GM12878 (cell line): ENCODE measurements around the gene CRAT. TPM values are rescaled to one million over a fixed set of nuclear protein-coding genes. Genes with fewer than 3 reads are reported as not detected.

Source experiments
- ATAC-seq: fragments of 200-7000 bp; cut with Tn5 transposase; 3 replicates; pipeline ENCODE4 v1.9.1; 2020; ENCODE audit warnings: mild to moderate bottlenecking, moderate library complexity
- BruUV-seq: library from RNA; stranded (reverse); fragments of 400-500 nt; replicated peaks from 2 replicates; lab custom pipeline; 2021; lab: Mats Ljungman, UMichigan
- CTCF ChIA-PET: fragments of 300-600 bp; sonication (Branson Sonifier 250); formaldehyde crosslinking; extraction: SDS; loops from one replicate; lab custom pipeline; 2021; ENCODE audit warnings: inconsistent platforms; lab: Yijun Ruan, JAX
- POLR2A ChIA-PET: fragments of 350-600 bp; formaldehyde crosslinking; extraction: SDS; loops from one replicate; lab custom pipeline; 2021; ENCODE audit warnings: inconsistent platforms; lab: Charles Lee
- RAD21 ChIA-PET: fragments of 300-600 bp; sonication (Branson Sonifier 250); formaldehyde crosslinking; loops from one replicate; lab custom pipeline; 2023; ENCODE audit warnings: antibody characterized with exemption; ENCODE audit not compliant: unreplicated experiment; lab: Charles Lee
- SMC1A ChIA-PET: fragments of 300-600 bp; sonication (Branson Sonifier 250); formaldehyde crosslinking; loops from one replicate; lab custom pipeline; 2023; ENCODE audit not compliant: unreplicated experiment, uncharacterized antibody; lab: Charles Lee
- DNase-seq: peaks from one replicate; pipeline ENCODE4 v3.0.0-alpha.2; 2011; ENCODE audit warnings: low read depth, low spot score
- FAIRE-seq: peaks from 3 replicates; lab custom pipeline; 2011; peaks lifted over from hg19 to GRCh38; lab: Jason Lieb, UNC
- H2AFZ ChIP-seq: 2 replicates; pipeline ENCODE4 v1.6.0; 2011; ENCODE audit warnings: low read depth, low read length, control low read depth; ENCODE audit not compliant: control insufficient read depth
- H3K27ac ChIP-seq: 2 replicates; pipeline ENCODE4 v1.5.1; 2011; ENCODE audit warnings: control low read depth; ENCODE audit not compliant: control insufficient read depth, insufficient read depth
- H3K27me3 ChIP-seq, 2 experiments: replicated peaks in 1 of 2; 2 replicates each; pipeline versions ENCODE4 v1.6.0 to v1.6.1; 2011; ENCODE audit warnings: low read length in 1 of 2; ENCODE audit not compliant: control insufficient read depth in 2 of 2, insufficient read depth in 2 of 2
- H3K36me3 ChIP-seq, 2 experiments: 2 replicates each; pipeline ENCODE4 v1.5.1; 2011; ENCODE audit warnings: low read length in 1 of 2; ENCODE audit not compliant: control insufficient read depth in 2 of 2, insufficient read depth in 2 of 2
- H3K4me1 ChIP-seq: 2 replicates; pipeline ENCODE4 v1.6.1; 2011; ENCODE audit warnings: mild to moderate bottlenecking, low read length, moderate library complexity, mixed read lengths; ENCODE audit not compliant: control insufficient read depth, insufficient read depth
- H3K4me2 ChIP-seq: 2 replicates; pipeline ENCODE4 v1.6.0; 2011; ENCODE audit warnings: control low read depth; ENCODE audit not compliant: control insufficient read depth, insufficient read depth
- H3K4me3 ChIP-seq: fragments of 200-600 bp; sonication (generic); 2 replicates; pipeline ENCODE4 v1.5.1; 2016
- H3K79me2 ChIP-seq: 2 replicates; pipeline ENCODE4 v1.6.0; 2011; ENCODE audit warnings: low read length; ENCODE audit not compliant: control insufficient read depth, insufficient read depth
- H3K9ac ChIP-seq: 2 replicates; pipeline ENCODE4 v1.8.0; 2011; ENCODE audit warnings: low read length, control low read depth, mixed read lengths; ENCODE audit not compliant: control insufficient read depth, insufficient read depth
- H3K9me3 ChIP-seq: replicated peaks from 3 replicates; pipeline ENCODE4 v1.5.1; 2011; ENCODE audit warnings: mild to moderate bottlenecking, low read length; ENCODE audit not compliant: control insufficient read depth, insufficient read depth
- H4K20me1 ChIP-seq: 2 replicates; pipeline ENCODE4 v1.6.0; 2011; ENCODE audit not compliant: control insufficient read depth, insufficient read depth
- BCL3 ChIP-seq: IDR thresholded peaks from 2 replicates; pipeline ENCODE4 v1.6.1; 2011; ENCODE audit warnings: borderline replicate concordance, low read depth, mild to moderate bottlenecking, moderate library complexity, low read length; ENCODE audit not compliant: insufficient read depth, poor library complexity, severe bottlenecking
- FOXK2 ChIP-seq: fragments of 450-650 bp; IDR thresholded peaks from 2 replicates; pipeline ENCODE4 v1.6.1; 2017; ENCODE audit warnings: mild to moderate bottlenecking, moderate library complexity
- HCFC1 ChIP-seq: fragments of 150-350 bp; IDR thresholded peaks from 2 replicates; pipeline ENCODE4 v1.6.1; 2014; ENCODE audit warnings: low read length
- MEF2B ChIP-seq: fragments of 450-650 bp; IDR thresholded peaks from 2 replicates; pipeline ENCODE4 v1.6.1; 2018; ENCODE audit warnings: mild to moderate bottlenecking, moderate library complexity; ENCODE audit not compliant: partially characterized antibody, poor library complexity, severe bottlenecking
- NR2C2 ChIP-seq: IDR thresholded peaks from 2 replicates; pipeline ENCODE4 v1.6.1; 2011; ENCODE audit warnings: borderline replicate concordance, low read depth; ENCODE audit not compliant: control insufficient read depth, insufficient read length
- STAT3 ChIP-seq: IDR thresholded peaks from 2 replicates; pipeline ENCODE4 v1.6.1; 2011; ENCODE audit warnings: low read depth, low read length, improper control_type of control experiment
- ZBED1 ChIP-seq: IDR thresholded peaks from 2 replicates; pipeline ENCODE4 v1.6.1; 2016; ENCODE audit warnings: borderline replicate concordance
- ZBTB40 ChIP-seq: fragments of 450-650 bp; IDR thresholded peaks from 2 replicates; pipeline ENCODE4 v1.6.1; 2016; ENCODE audit warnings: mild to moderate bottlenecking, moderate library complexity, borderline replicate concordance
- WGBS: methylation state at CpG from one replicate; pipeline ENCODE4 v1.1.6; 2016; ENCODE audit warnings: low lambda C conversion rate; ENCODE audit not compliant: insufficient replicate concordance, insufficient coverage; ENCODE audit errors: missing lambda C conversion rate; 5-methylcytosine and 5-hydroxymethylcytosine counted together
- in situ Hi-C: fragments of 300-500 bp; cut with MboI; formaldehyde crosslinking; loops from 9 replicates; pipeline ENCODE4 v1.14.3; 2018; ENCODE audit warnings: mixed read lengths
- intact Hi-C: fragments of 100-400 bp; cut with micrococcal nuclease; formaldehyde crosslinking; loops from one replicate; pipeline ENCODE4 v1.14.2; 2022; ENCODE audit not compliant: unreplicated experiment
- polyA plus RNA-seq, 11 experiments: library from polyadenylated mRNA; depleted of rRNA in 4 of 11; unstranded in 6 of 11; stranded (reverse) in 5 of 11; fragments of >200 nt; fragmentation: Nextera tagmentation in 4 of 11; fragmentation: Illumina TruSeq in 1 of 11; extraction: Ambion mirVana in 4 of 11; extraction: Trizol in 1 of 11; gene quantifications; 1 replicate in 1 of 11; 2 replicates in 10 of 11; pipeline versions ENCODE4 v1.2.1 to v1.2.3, GENCODE V29; 2011 to 2016; ENCODE audit warnings: inconsistent platforms in 2 of 11, missing spikeins in 2 of 11, low read depth in 1 of 11
- total RNA-seq, 4 experiments: library from RNA; depleted of rRNA in 3 of 4; stranded (reverse); fragments of >200 nt in 3 of 4; fragmentation: Illumina TruSeq in 1 of 4; extraction: Trizol in 1 of 4; gene quantifications; 2 replicates each; pipeline versions ENCODE4 v1.2.1 to v1.2.3, GENCODE V29; 2013 to 2021

Gene CRAT
- total and polyA plus RNA-seq, 10 of the 15 experiments (the other 5 are each of a cell fraction or from before 2014, with no cell fraction given), result 0.10 to 3.4 (median 1.8) TPM

- intact Hi-C loops, result no loop called here
- H3K27ac ChIP-seq, result no peak overlapping the region
- H3K9ac ChIP-seq, result no peak overlapping the region
- FAIRE-seq (no peak), DNase-seq (no peak), ATAC-seq (no peak)
- RAD21 ChIA-PET, result no interaction called here
- H2AFZ ChIP-seq, result no peak overlapping the region
- no peak overlapping the region for H3K4me2 ChIP-seq
- POLR2A ChIA-PET, result interaction anchor here (0.6 kb wide), 1 partner anchor 773 kb away, joined by 3 read pairs; no protein-coding TSS in a partner anchor
- in situ Hi-C loops, result no loop called here
- H4K20me1 ChIP-seq, result no peaks in the 10 kb centered on the region
- CTCF ChIA-PET, result interaction anchor here (1.4 kb wide), 1 partner anchor 29 kb away, joined by 3 read pairs; no protein-coding TSS in a partner anchor
- H3K27me3 ChIP-seq, result no peaks in the 10 kb centered on the region
- H3K79me2 ChIP-seq, result no peaks in the 10 kb centered on the region
- no TSS peak for BruUV-seq
- no peaks in the 10 kb centered on the region; a peak in 1 of 4 replicates for H3K36me3 ChIP-seq
- peaks cover 12% of the 10 kb centered on the region for H3K4me1 ChIP-seq
- SMC1A ChIA-PET, result no interaction called here
- H3K9me3 ChIP-seq, result no peaks in the 10 kb centered on the region
- H3K4me3 ChIP-seq, result no peak overlapping the region
- 80% methylated on average over 8 of the region's 8 CpGs for WGBS
- TF ChIP-seq MEF2B (no peak), STAT3 (no peak), NR2C2 (no peak), HCFC1 (no peak), ZBED1 (no peak), BCL3 (no peak), FOXK2 (no peak), ZBTB40 (no peak)
Observed at GRCh38 chr9:129073404-129073803, 37.2 kb downstream of the CRAT start.
